MM.1S (cell line): ENCODE data around the gene EDARADD.
A peak's percentile ranks its signal among the peaks of the same experiment; 100 is the strongest.

ENCODE experiments used
- DNase-seq: peaks from one replicate; pipeline ENCODE4 v3.0.0-alpha.2; 2015
- H2AFZ ChIP-seq: fragments of 300-600 bp; sonication (generic); 2 replicates; pipeline ENCODE4 v1.6.0; 2016; ENCODE audit warnings: antibody characterized with exemption, low read length
- H3F3A ChIP-seq: fragments of 300-600 bp; sonication (generic); 2 replicates; pipeline ENCODE4 v1.6.1; 2016; ENCODE audit warnings: mild to moderate bottlenecking, antibody characterized with exemption, low read length, moderate library complexity, mixed read lengths; ENCODE audit not compliant: insufficient read depth
- H3K27ac ChIP-seq: fragments of 300-600 bp; sonication (generic); 2 replicates; pipeline ENCODE4 v1.5.1; 2016; ENCODE audit warnings: mild to moderate bottlenecking, low read length
- H3K27me3 ChIP-seq: fragments of 300-600 bp; sonication (generic); replicated peaks from 2 replicates; pipeline ENCODE4 v1.6.0; 2016; ENCODE audit warnings: low read length; ENCODE audit not compliant: insufficient read depth
- H3K36me3 ChIP-seq: fragments of 300-600 bp; sonication (generic); replicated peaks from 2 replicates; pipeline ENCODE4 v1.6.1; 2016; ENCODE audit warnings: mild to moderate bottlenecking, low read length, mixed read lengths; ENCODE audit not compliant: insufficient read depth
- H3K4me1 ChIP-seq: fragments of 300-600 bp; sonication (generic); 2 replicates; pipeline ENCODE4 v1.6.1; 2016; ENCODE audit warnings: low read length, mixed read lengths
- H3K4me2 ChIP-seq: fragments of 300-600 bp; sonication (generic); 2 replicates; pipeline ENCODE4 v1.6.0; 2016; ENCODE audit warnings: low read depth, low read length
- H3K4me3 ChIP-seq: fragments of 300-600 bp; sonication (generic); 2 replicates; pipeline ENCODE4 v1.5.1; 2016; ENCODE audit warnings: low read length, mixed read lengths
- H3K79me2 ChIP-seq: fragments of 300-600 bp; sonication (generic); 2 replicates; pipeline ENCODE4 v1.6.1; 2016; ENCODE audit warnings: mixed run types, low read length, mixed read lengths
- H3K9ac ChIP-seq: fragments of 300-600 bp; sonication (generic); 2 replicates; pipeline ENCODE4 v1.6.1; 2016; ENCODE audit warnings: low read length, mixed read lengths
- H3K9me2 ChIP-seq: fragments of 300-600 bp; sonication (generic); replicated peaks from 2 replicates; pipeline ENCODE4 v1.6.1; 2016; ENCODE audit warnings: mild to moderate bottlenecking, low read length, mixed read lengths; ENCODE audit not compliant: insufficient read depth
- H3K9me3 ChIP-seq: fragments of 300-600 bp; sonication (generic); replicated peaks from 2 replicates; pipeline ENCODE4 v1.6.1; 2016; ENCODE audit warnings: mild to moderate bottlenecking, low read length, mixed read lengths; ENCODE audit not compliant: insufficient read depth
- H4K20me1 ChIP-seq: fragments of 300-600 bp; sonication (generic); 2 replicates; pipeline ENCODE4 v1.6.1; 2016; ENCODE audit warnings: mild to moderate bottlenecking, low read length, moderate library complexity, mixed read lengths; ENCODE audit not compliant: insufficient read depth
- EZH2 ChIP-seq: fragments of 300-600 bp; sonication (generic); optimal IDR thresholded peaks from 2 replicates; pipeline ENCODE3; 2017; ENCODE audit warnings: low read depth, mild to moderate bottlenecking, antibody characterized with exemption, low read length, mixed read lengths
- EZH2phosphoT487 ChIP-seq: fragments of 300-600 bp; sonication (generic); IDR thresholded peaks from 2 replicates; pipeline ENCODE4 v1.6.1; 2018; ENCODE audit warnings: antibody characterized with exemption, low read length
- TF ChIP-seq, protein P1 (sequence below): fragments of 300-600 bp; sonication (generic); IDR thresholded peaks from 2 replicates; pipeline ENCODE4 v1.5.1; 2016; ENCODE audit warnings: antibody characterized with exemption, low read length, mixed read lengths

Gene EDARADD

DNA sequence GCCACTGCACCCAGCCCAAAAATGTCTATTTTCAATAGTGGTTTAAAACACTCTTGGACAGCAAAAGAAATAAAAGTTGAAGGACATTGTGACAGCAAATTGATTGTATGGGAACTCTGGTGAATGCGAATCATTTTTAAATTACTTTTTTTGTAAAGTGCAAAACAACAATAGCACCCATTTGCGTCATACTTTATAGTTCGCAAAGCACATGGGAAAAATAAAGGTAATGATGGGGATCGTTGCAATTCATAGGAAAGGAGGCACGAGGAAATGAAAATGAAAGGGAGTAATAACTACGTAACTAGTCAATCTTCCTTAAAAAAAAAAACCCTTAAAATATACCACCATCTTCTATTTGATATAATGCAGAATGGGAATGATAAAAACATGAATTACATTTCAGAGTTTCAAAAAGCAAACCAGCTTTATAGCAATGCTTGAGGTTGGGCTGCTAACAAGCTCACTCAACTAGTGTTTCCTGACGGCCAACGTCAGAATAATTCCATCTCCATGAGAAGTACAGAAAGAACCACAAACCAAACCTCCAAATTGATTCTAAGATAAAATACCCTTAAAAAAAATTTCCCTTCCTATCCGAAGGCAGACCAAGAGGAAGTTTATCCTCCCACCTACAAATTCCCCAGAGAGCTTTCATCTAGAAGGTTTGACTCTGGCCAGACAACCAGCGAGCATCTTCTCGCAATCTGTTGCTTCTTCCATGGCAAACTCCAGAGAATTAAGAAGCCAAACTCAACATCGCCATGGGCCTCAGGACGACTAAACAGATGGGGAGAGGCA is at the start of gene EDARADD:
Gene EDARADD, plus strand, starts transcription at position 606 of the 801 bp plus-strand sequence. Its CDS starts 159 bp downstream, at position 765.
- H3K4me3 ChIP-seq = peak within 1 kb of the TSS; percentile 51
- DNase-seq = no peak
- peak within 1 kb of the TSS; percentile 82 for H3K4me2 ChIP-seq
- no peak for TF ChIP-seq EZH2phosphoT487
- TF ChIP-seq, protein P1, sequence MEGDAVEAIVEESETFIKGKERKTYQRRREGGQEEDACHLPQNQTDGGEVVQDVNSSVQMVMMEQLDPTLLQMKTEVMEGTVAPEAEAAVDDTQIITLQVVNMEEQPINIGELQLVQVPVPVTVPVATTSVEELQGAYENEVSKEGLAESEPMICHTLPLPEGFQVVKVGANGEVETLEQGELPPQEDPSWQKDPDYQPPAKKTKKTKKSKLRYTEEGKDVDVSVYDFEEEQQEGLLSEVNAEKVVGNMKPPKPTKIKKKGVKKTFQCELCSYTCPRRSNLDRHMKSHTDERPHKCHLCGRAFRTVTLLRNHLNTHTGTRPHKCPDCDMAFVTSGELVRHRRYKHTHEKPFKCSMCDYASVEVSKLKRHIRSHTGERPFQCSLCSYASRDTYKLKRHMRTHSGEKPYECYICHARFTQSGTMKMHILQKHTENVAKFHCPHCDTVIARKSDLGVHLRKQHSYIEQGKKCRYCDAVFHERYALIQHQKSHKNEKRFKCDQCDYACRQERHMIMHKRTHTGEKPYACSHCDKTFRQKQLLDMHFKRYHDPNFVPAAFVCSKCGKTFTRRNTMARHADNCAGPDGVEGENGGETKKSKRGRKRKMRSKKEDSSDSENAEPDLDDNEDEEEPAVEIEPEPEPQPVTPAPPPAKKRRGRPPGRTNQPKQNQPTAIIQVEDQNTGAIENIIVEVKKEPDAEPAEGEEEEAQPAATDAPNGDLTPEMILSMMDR = no peak
- TF ChIP-seq EZH2 = no peak
- no peaks in the 10 kb centered on the region for H3K36me3 ChIP-seq
- no peak within 1 kb of the TSS for H3K9ac ChIP-seq
- H3K27me3 ChIP-seq = peaks cover 12% of the 10 kb centered on the region; the same call in 1 of the 2 replicates
- H3K4me1 ChIP-seq = no peaks in the 10 kb centered on the region
- H3K79me2 ChIP-seq = no peaks in the 10 kb centered on the region
- no peaks in the 10 kb centered on the region for H3F3A ChIP-seq
- no peaks in the 10 kb centered on the region for H3K9me3 ChIP-seq
- H4K20me1 ChIP-seq = no peaks in the 10 kb centered on the region
- H3K27ac ChIP-seq = no peak within 1 kb of the TSS
- peak within 1 kb of the TSS; percentile 65 for H2AFZ ChIP-seq
- no peaks in the 10 kb centered on the region for H3K9me2 ChIP-seq

DNA sequence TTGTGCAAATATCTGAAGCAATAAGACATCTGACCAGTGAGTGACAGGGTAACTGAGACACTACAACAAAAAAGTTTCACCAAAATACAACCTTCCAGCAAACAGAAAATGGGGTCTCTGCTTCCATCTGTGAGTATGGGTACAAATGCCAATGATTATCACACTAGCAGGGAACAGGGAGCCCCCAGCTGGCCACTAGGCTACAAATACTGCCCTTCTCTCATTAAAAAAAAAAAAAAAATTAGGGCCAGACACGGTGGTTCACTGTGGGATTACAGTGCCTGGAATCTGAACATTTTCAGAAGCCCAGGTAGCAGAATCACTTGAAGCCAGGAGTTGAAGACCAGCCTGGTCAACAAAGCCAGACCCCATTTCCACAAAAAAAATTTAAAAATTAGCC is 48.4 kb upstream of the EDARADD start:
- no peak for TF ChIP-seq EZH2
- TF ChIP-seq EZH2phosphoT487 = no peak
- TF ChIP-seq, protein P1 = no peak
- H2AFZ ChIP-seq = no peak overlapping the region

DNA sequence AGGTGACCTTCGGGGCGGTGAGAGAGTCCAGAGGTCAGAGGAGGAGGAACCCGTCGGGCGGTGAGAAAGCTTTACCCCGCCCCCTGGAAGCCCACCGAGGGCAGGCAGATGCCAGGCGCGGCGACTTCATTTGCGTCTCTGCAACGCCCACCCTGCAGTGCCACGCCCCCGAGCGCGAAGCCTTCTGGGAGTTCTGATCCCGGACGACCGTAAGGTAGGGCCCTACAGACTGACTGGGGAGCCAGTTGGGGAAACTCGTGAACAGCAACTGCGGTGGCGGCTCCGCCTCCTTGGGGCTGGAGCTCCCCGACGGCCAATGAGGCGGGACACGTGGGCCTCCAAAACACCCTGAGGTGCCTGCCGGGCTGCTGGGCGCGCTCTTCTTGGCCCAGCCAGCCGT is 46.0 kb upstream of the EDARADD start:
- Histone ChIP-seq H3K36me3 (no peaks in the 10 kb centered on the region), H3F3A (no peaks in the 10 kb centered on the region), H4K20me1 (no peaks in the 10 kb centered on the region), H3K4me3 (no peak overlapping the region), H3K4me2 (no peak overlapping the region), H3K9ac (no peak overlapping the region), H3K4me1 (no peaks in the 10 kb centered on the region), H3K27ac (no peak overlapping the region), H3K9me3 (no peaks in the 10 kb centered on the region), H3K9me2 (no peaks in the 10 kb centered on the region), H3K79me2 (no peaks in the 10 kb centered on the region), H3K27me3 (no peaks in the 10 kb centered on the region), H2AFZ (no peak overlapping the region)
- TF ChIP-seq EZH2 (no peak), EZH2phosphoT487 (no peak)
- TF ChIP-seq, protein P1 = no peak
- DNase-seq = no peak

More for the DNA sequence above, 48.4 kb upstream of the EDARADD start:
- Histone ChIP-seq H3K27me3 (no peaks in the 10 kb centered on the region), H3K27ac (no peak overlapping the region), H3F3A (no peaks in the 10 kb centered on the region), H3K9ac (no peak overlapping the region), H3K79me2 (no peaks in the 10 kb centered on the region), H4K20me1 (no peaks in the 10 kb centered on the region), H3K9me3 (no peaks in the 10 kb centered on the region), H3K36me3 (no peaks in the 10 kb centered on the region), H3K9me2 (no peaks in the 10 kb centered on the region), H3K4me3 (no peak overlapping the region), H3K4me1 (no peaks in the 10 kb centered on the region), H3K4me2 (no peak overlapping the region)
- DNase-seq = no peak
